Mammary epithelial cell (primary cell): Measurements from ENCODE around the gene OVOL2.

Experiments
- EZH2 ChIP-seq: IDR thresholded peaks from 2 replicates; pipeline ENCODE4 v1.6.1; 2012; ENCODE audit warnings: low read length, inconsistent platforms, borderline replicate concordance
- TF ChIP-seq, protein P1 (sequence below), 2 donors: IDR thresholded peaks in 1 of 2; conservative IDR thresholded peaks in 1 of 2; 2 replicates each; pipeline ENCODE4 v1.5.1; 2011 to 2012; ENCODE audit warnings: inconsistent platforms in 2 of 2, low read length in 2 of 2, mild to moderate bottlenecking in 2 of 2, control low read depth in 1 of 2, low read depth in 1 of 2; ENCODE audit not compliant: insufficient read depth in 1 of 2; ENCODE audit errors: extremely low read depth in 1 of 2

DNA sequence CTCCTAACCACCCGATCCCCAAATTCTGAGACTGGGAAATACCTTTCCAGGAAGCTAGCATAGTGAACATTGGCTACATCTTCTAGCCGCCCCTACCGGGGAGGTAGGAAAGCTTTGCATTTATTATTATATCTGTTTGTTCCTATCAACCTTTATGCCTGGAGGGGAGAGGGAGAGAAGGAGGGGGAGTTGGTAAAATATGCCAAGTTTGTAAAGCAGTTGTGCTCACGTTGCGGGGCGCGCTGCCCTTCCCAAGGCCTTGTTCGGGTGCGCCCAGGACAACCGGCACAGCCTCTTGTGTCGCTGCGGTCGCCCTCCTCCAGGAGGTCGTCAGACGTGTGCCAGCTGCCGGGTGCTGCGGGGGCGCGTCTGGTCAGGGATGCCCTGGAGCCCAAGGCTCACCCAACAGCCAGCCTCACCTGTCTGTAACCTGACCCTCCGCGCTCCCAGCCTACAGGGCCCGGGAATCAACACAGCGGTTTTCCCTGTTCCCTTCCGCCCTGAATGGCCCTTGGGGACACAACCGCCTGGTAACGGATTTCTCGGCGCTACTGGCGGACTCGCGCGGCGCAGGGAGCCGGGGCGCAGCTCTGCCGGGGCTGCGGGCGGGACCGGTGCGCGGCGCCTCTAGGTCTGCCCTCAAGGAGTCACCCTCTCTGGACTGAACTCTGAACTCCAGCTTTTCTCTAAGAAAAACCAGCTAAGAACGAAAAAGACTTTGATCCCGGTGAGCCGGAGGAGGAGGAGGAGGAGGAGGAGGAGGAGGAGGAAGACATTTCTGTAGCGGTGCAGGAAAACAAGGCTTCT lies 1.1 kb upstream of the OVOL2 start:
- no peak for TF ChIP-seq EZH2
- TF ChIP-seq, protein P1, sequence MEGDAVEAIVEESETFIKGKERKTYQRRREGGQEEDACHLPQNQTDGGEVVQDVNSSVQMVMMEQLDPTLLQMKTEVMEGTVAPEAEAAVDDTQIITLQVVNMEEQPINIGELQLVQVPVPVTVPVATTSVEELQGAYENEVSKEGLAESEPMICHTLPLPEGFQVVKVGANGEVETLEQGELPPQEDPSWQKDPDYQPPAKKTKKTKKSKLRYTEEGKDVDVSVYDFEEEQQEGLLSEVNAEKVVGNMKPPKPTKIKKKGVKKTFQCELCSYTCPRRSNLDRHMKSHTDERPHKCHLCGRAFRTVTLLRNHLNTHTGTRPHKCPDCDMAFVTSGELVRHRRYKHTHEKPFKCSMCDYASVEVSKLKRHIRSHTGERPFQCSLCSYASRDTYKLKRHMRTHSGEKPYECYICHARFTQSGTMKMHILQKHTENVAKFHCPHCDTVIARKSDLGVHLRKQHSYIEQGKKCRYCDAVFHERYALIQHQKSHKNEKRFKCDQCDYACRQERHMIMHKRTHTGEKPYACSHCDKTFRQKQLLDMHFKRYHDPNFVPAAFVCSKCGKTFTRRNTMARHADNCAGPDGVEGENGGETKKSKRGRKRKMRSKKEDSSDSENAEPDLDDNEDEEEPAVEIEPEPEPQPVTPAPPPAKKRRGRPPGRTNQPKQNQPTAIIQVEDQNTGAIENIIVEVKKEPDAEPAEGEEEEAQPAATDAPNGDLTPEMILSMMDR (conservative IDR thresholded peaks at IDR 0.05 in 1 of 2, IDR thresholded peaks at IDR 0.05 in 1 of 2; ENCODE audit: extremely low read depth in 1 of 2, insufficient read depth in 1 of 2, low read depth in 1 of 2, low read length in 2 of 2) = no peak
